ENCODE results near the gene FARSA. TPM values are rescaled to one million over a fixed set of nuclear protein-coding genes. Genes with fewer than 3 reads are reported as not detected.
"Not testable (repeated sequence)": the region's sequence is repeated elsewhere in the genome, so short reads cannot be mapped to it uniquely, and the experiment has no call there.

Gene FARSA
- polyA plus RNA-seq, 4 donors: 32.4 to 74.4 (median 48.9) TPM

- DNase-seq (no peak), FAIRE-seq (no peak)
- H3K4me3 ChIP-seq (ENCODE audit: low read depth in 1 of 3, low read length in 3 of 3): no peak overlapping the region
- no peak overlapping the region for H3K27ac ChIP-seq (ENCODE audit: low read depth in 1 of 3, low read length in 2 of 3)
- H3K36me3 ChIP-seq (ENCODE audit: control insufficient read depth in 3 of 3, insufficient read depth in 2 of 3, low read depth in 1 of 3, low read length in 3 of 3): no peaks in the 10 kb centered on the region
- no peaks in the 10 kb centered on the region for H3K9me3 ChIP-seq (ENCODE audit: control insufficient read depth in 2 of 2, insufficient read depth in 1 of 2, low read depth in 1 of 2, low read length in 1 of 2)
- WGBS, 3 donors: 88 to 91% (median 90%) methylated on average over 16 of the region's 16 CpGs
- peaks cover 0 to 2% (median 0%) of the 10 kb centered on the region in 3 donors for H3K27me3 ChIP-seq (ENCODE audit: control insufficient read depth in 3 of 3, insufficient read depth in 3 of 3, low read length in 3 of 3)
- no peaks in the 10 kb centered on the region for H3K4me1 ChIP-seq (ENCODE audit: control insufficient read depth in 3 of 3, insufficient read depth in 2 of 3, low read depth in 1 of 3, low read length in 2 of 3)
Observed at GRCh38 chr19:12973236-12973635, 39.7 kb upstream of the FARSA start.

- no peak overlapping the region for H3K27ac ChIP-seq (ENCODE audit: low read depth in 1 of 3, low read length in 2 of 3)
- no peaks in the 10 kb centered on the region for H3K36me3 ChIP-seq (ENCODE audit: control insufficient read depth in 3 of 3, insufficient read depth in 2 of 3, low read depth in 1 of 3, low read length in 3 of 3)
- DNase-seq (no peak), FAIRE-seq (no peak)
- H3K9me3 ChIP-seq (ENCODE audit: control insufficient read depth in 2 of 2, insufficient read depth in 1 of 2, low read depth in 1 of 2, low read length in 1 of 2): no peaks in the 10 kb centered on the region
- no peak overlapping the region for H3K4me3 ChIP-seq (ENCODE audit: low read depth in 1 of 3, low read length in 3 of 3)
- no peaks in the 10 kb centered on the region for H3K27me3 ChIP-seq (ENCODE audit: control insufficient read depth in 3 of 3, insufficient read depth in 3 of 3, low read length in 3 of 3)
- 80 to 91% (median 81%) methylated on average over 7 of the region's 7 CpGs for WGBS, 3 donors
- H3K4me1 ChIP-seq (ENCODE audit: control insufficient read depth in 3 of 3, insufficient read depth in 2 of 3, low read depth in 1 of 3, low read length in 2 of 3): peaks cover 0 to 5% (median 0%) of the 10 kb centered on the region in 3 donors
Observed at GRCh38 chr19:12970070-12970820, 36.7 kb upstream of the FARSA start.

GRCh38 chr19:12969292-12969988 is 35.9 kb upstream of the FARSA start, which contains the start of gene DAND5:
DAND5 (plus strand) TSS chr19:12969576; CDS start chr19:12969661, 85 bp downstream.
- Histone ChIP-seq H3K9me3 (ENCODE audit: control insufficient read depth in 2 of 2, insufficient read depth in 1 of 2, low read depth in 1 of 2, low read length in 1 of 2) (no peaks in the 10 kb centered on the region), H3K27me3 (ENCODE audit: control insufficient read depth in 3 of 3, insufficient read depth in 3 of 3, low read length in 3 of 3) (no peaks in the 10 kb centered on the region), H3K4me1 (ENCODE audit: control insufficient read depth in 3 of 3, insufficient read depth in 2 of 3, low read depth in 1 of 3, low read length in 2 of 3) (peaks cover 0 to 8% (median 0%) of the 10 kb centered on the region in 3 donors), H3K36me3 (ENCODE audit: control insufficient read depth in 3 of 3, insufficient read depth in 2 of 3, low read depth in 1 of 3, low read length in 3 of 3) (no peaks in the 10 kb centered on the region), H3K4me3 (ENCODE audit: low read depth in 1 of 3, low read length in 3 of 3) (no peak within 1 kb of the TSS), H3K27ac (ENCODE audit: low read depth in 1 of 3, low read length in 2 of 3) (no peak within 1 kb of the TSS)
- FAIRE-seq (no peak), DNase-seq (no peak)
- WGBS, 3 donors: 44 to 53% (median 47%) methylated on average over 14 of the region's 14 CpGs

- no peak for FAIRE-seq
- no peaks in the 10 kb centered on the region for H3K27me3 ChIP-seq (ENCODE audit: control insufficient read depth in 3 of 3, insufficient read depth in 3 of 3, low read length in 3 of 3)
Observed at GRCh38 chr19:12967907-12968306, 34.4 kb upstream of the FARSA start.

GRCh38 chr19:12965812-12966135 is 32.3 kb upstream of the FARSA start:
- no peak for FAIRE-seq
- Histone ChIP-seq H3K9me3 (ENCODE audit: control insufficient read depth in 2 of 2, insufficient read depth in 1 of 2, low read depth in 1 of 2, low read length in 1 of 2) (no peaks in the 10 kb centered on the region), H3K4me3 (ENCODE audit: low read depth in 1 of 3, low read length in 3 of 3) (peak overlapping the region in 1 of 3 donors; percentile 58), H3K27me3 (ENCODE audit: control insufficient read depth in 3 of 3, insufficient read depth in 3 of 3, low read length in 3 of 3) (no peaks in the 10 kb centered on the region), H3K27ac (ENCODE audit: low read depth in 1 of 3, low read length in 2 of 3) (no peak overlapping the region), H3K36me3 (ENCODE audit: control insufficient read depth in 3 of 3, insufficient read depth in 2 of 3, low read depth in 1 of 3, low read length in 3 of 3) (no peaks in the 10 kb centered on the region), H3K4me1 (ENCODE audit: control insufficient read depth in 3 of 3, insufficient read depth in 2 of 3, low read depth in 1 of 3, low read length in 2 of 3) (peaks cover 0 to 8% (median 0%) of the 10 kb centered on the region in 3 donors)
- DNase-seq: no peak
- WGBS, 3 donors: 25 to 44% (median 42%) methylated on average over 8 of the region's 8 CpGs

More at GRCh38 chr19:12967907-12968306, 34.4 kb upstream of the FARSA start:
- DNase-seq: no peak
- 91 to 99% (median 94%) methylated on average over 5 of the region's 5 CpGs for WGBS, 3 donors
- H3K9me3 ChIP-seq (ENCODE audit: control insufficient read depth in 2 of 2, insufficient read depth in 1 of 2, low read depth in 1 of 2, low read length in 1 of 2): no peaks in the 10 kb centered on the region
- peaks cover 0 to 8% (median 0%) of the 10 kb centered on the region in 3 donors for H3K4me1 ChIP-seq (ENCODE audit: control insufficient read depth in 3 of 3, insufficient read depth in 2 of 3, low read depth in 1 of 3, low read length in 2 of 3)
- no peaks in the 10 kb centered on the region for H3K36me3 ChIP-seq (ENCODE audit: control insufficient read depth in 3 of 3, insufficient read depth in 2 of 3, low read depth in 1 of 3, low read length in 3 of 3)
- no peak overlapping the region for H3K4me3 ChIP-seq (ENCODE audit: low read depth in 1 of 3, low read length in 3 of 3)
- no peak overlapping the region for H3K27ac ChIP-seq (ENCODE audit: low read depth in 1 of 3, low read length in 2 of 3)

GRCh38 chr19:12965017-12965811 is 31.7 kb upstream of the FARSA start:
- peak; percentile 83 to 89 for DNase-seq
- WGBS, 3 donors: 0 to 2% (median 0%) methylated on average over 23 to 34 of the region's 34 CpGs
- Histone ChIP-seq H3K36me3 (ENCODE audit: control insufficient read depth in 3 of 3, insufficient read depth in 2 of 3, low read depth in 1 of 3, low read length in 3 of 3) (no peaks in the 10 kb centered on the region), H3K9me3 (ENCODE audit: control insufficient read depth in 2 of 2, insufficient read depth in 1 of 2, low read depth in 1 of 2, low read length in 1 of 2) (no peaks in the 10 kb centered on the region), H3K27ac (ENCODE audit: low read depth in 1 of 3, low read length in 2 of 3) (peak overlapping the region; percentile 11 to 47 (median 35)), H3K27me3 (ENCODE audit: control insufficient read depth in 3 of 3, insufficient read depth in 3 of 3, low read length in 3 of 3) (no peaks in the 10 kb centered on the region), H3K4me1 (ENCODE audit: control insufficient read depth in 3 of 3, insufficient read depth in 2 of 3, low read depth in 1 of 3, low read length in 2 of 3) (peaks cover 0 to 8% (median 0%) of the 10 kb centered on the region in 3 donors), H3K4me3 (ENCODE audit: low read depth in 1 of 3, low read length in 3 of 3) (peak overlapping the region; percentile 33 to 58 (median 56))
- FAIRE-seq: no peak

GRCh38 chr19:12959481-12959880 is 26.0 kb upstream of the FARSA start:
- no peak overlapping the region for H3K4me3 ChIP-seq (ENCODE audit: low read depth in 1 of 3, low read length in 3 of 3)
- H3K9me3 ChIP-seq (ENCODE audit: control insufficient read depth in 2 of 2, insufficient read depth in 1 of 2, low read depth in 1 of 2, low read length in 1 of 2): no peaks in the 10 kb centered on the region
- H3K36me3 ChIP-seq (ENCODE audit: control insufficient read depth in 3 of 3, insufficient read depth in 2 of 3, low read depth in 1 of 3, low read length in 3 of 3): peaks cover 0 to 11% (median 0%) of the 10 kb centered on the region in 3 donors
- WGBS, 3 donors: 47 to 63% (median 62%) methylated on average over 6 of the region's 6 CpGs
- H3K27me3 ChIP-seq (ENCODE audit: control insufficient read depth in 3 of 3, insufficient read depth in 3 of 3, low read length in 3 of 3): no peaks in the 10 kb centered on the region
- FAIRE-seq (no peak), DNase-seq (no peak)
- H3K4me1 ChIP-seq (ENCODE audit: control insufficient read depth in 3 of 3, insufficient read depth in 2 of 3, low read depth in 1 of 3, low read length in 2 of 3): peaks cover 0 to 6% (median 0%) of the 10 kb centered on the region in 3 donors
- no peak overlapping the region for H3K27ac ChIP-seq (ENCODE audit: low read depth in 1 of 3, low read length in 2 of 3)

GRCh38 chr19:12957389-12957952 is 24.0 kb upstream of the FARSA start:
- 19 to 27% (median 19%) methylated on average over 31 of the region's 31 CpGs for WGBS, 3 donors
- not testable (repeated sequence) for H3K4me1 ChIP-seq (ENCODE audit: control insufficient read depth in 3 of 3, insufficient read depth in 2 of 3, low read depth in 1 of 3, low read length in 2 of 3); H3K9me3 ChIP-seq (ENCODE audit: control insufficient read depth in 2 of 2, insufficient read depth in 1 of 2, low read depth in 1 of 2, low read length in 1 of 2); FAIRE-seq; H3K27me3 ChIP-seq (ENCODE audit: control insufficient read depth in 3 of 3, insufficient read depth in 3 of 3, low read length in 3 of 3)
- Histone ChIP-seq H3K4me3 (ENCODE audit: low read depth in 1 of 3, low read length in 3 of 3) (peak overlapping the region; percentile 70 to 91 (median 85)), H3K27ac (ENCODE audit: low read depth in 1 of 3, low read length in 2 of 3) (peak overlapping the region; percentile 88 to 89 (median 89)), H3K36me3 (ENCODE audit: control insufficient read depth in 3 of 3, insufficient read depth in 2 of 3, low read depth in 1 of 3, low read length in 3 of 3) (peaks cover 3 to 31% (median 7%) of the 10 kb centered on the region in 3 donors)
- DNase-seq: peak in 1 of 2 donors; percentile 27

Measured in small intestine (tissue), 7 donors.